Activated effector memory CD4-positive, alpha-beta T cell treated with Interleukin-2 at 50 U/mL for 16 hours (primary cell): ENCODE measurements around the gene ZBTB46.
"Not testable (repeated sequence)": the region's sequence is repeated elsewhere in the genome, so short reads cannot be mapped to it uniquely, and the experiment has no call there.

ENCODE experiments used
- DNase-seq: peaks from one replicate; pipeline ENCODE4 v3.0.0-alpha.2; 2020

Gene ZBTB46

GRCh38 chr20:63783970-63784369 lies 47.1 kb downstream of the ZBTB46 start:
- no peak for DNase-seq

- no peak for DNase-seq
Measured at GRCh38 chr20:63782521-63782971, 48.5 kb downstream of the ZBTB46 start.

- peak; percentile 10 for DNase-seq
Measured at GRCh38 chr20:63782051-63782471, 49.0 kb downstream of the ZBTB46 start.

GRCh38 chr20:63781181-63781580 lies 49.9 kb downstream of the ZBTB46 start:
- no peak for DNase-seq

- no peak for DNase-seq
Measured at GRCh38 chr20:63778857-63779256, 52.2 kb downstream of the ZBTB46 start.

- no peak for DNase-seq
Measured at GRCh38 chr20:63778034-63778752, 52.9 kb downstream of the ZBTB46 start.

GRCh38 chr20:63777614-63778013 lies 53.5 kb downstream of the ZBTB46 start:
- no peak for DNase-seq

- DNase-seq: not testable (repeated sequence)
Measured at GRCh38 chr20:63776875-63777274, 54.2 kb downstream of the ZBTB46 start.

- no peak for DNase-seq
Measured at GRCh38 chr20:63775096-63775978, 55.7 kb downstream of the ZBTB46 start.

- no peak for DNase-seq
Measured at GRCh38 chr20:63774306-63774705, 56.8 kb downstream of the ZBTB46 start.

- no peak for DNase-seq
Measured at GRCh38 chr20:63773571-63774241, 57.4 kb downstream of the ZBTB46 start.

GRCh38 chr20:63772781-63773518 lies 58.1 kb downstream of the ZBTB46 start:
- DNase-seq: no peak

GRCh38 chr20:63771046-63771707 lies 59.9 kb downstream of the ZBTB46 start:
- no peak for DNase-seq

- DNase-seq: no peak
Measured at GRCh38 chr20:63769891-63770474, 61.1 kb downstream of the ZBTB46 start.

GRCh38 chr20:63768591-63769515 lies 62.2 kb downstream of the ZBTB46 start:
- no peak for DNase-seq

- no peak for DNase-seq
Measured at GRCh38 chr20:63767886-63768285, 63.2 kb downstream of the ZBTB46 start.

GRCh38 chr20:63767456-63767855 lies 63.6 kb downstream of the ZBTB46 start:
- DNase-seq: no peak

- no peak for DNase-seq
Measured at GRCh38 chr20:63766695-63767426, 64.2 kb downstream of the ZBTB46 start.

GRCh38 chr20:63765902-63766301 lies 65.2 kb downstream of the ZBTB46 start:
- no peak for DNase-seq
